CD4-positive, alpha-beta T cell treated with Interleukin-1 beta for 1 hour (primary cell): ENCODE measurements around the gene ATXN1.
"Not testable (repeated sequence)": the region's sequence is repeated elsewhere in the genome, so short reads cannot be mapped to it uniquely, and the experiment has no call there.

ENCODE experiments used
- DNase-seq, 2 donors: peaks; one replicate each; pipeline ENCODE4 v3.0.0-alpha.2; 2020 to 2022

ATXN1 gene

GRCh38 chr6:16718356-16718755 is 42.9 kb downstream of the ATXN1 start:
- no peak for DNase-seq

DNA sequence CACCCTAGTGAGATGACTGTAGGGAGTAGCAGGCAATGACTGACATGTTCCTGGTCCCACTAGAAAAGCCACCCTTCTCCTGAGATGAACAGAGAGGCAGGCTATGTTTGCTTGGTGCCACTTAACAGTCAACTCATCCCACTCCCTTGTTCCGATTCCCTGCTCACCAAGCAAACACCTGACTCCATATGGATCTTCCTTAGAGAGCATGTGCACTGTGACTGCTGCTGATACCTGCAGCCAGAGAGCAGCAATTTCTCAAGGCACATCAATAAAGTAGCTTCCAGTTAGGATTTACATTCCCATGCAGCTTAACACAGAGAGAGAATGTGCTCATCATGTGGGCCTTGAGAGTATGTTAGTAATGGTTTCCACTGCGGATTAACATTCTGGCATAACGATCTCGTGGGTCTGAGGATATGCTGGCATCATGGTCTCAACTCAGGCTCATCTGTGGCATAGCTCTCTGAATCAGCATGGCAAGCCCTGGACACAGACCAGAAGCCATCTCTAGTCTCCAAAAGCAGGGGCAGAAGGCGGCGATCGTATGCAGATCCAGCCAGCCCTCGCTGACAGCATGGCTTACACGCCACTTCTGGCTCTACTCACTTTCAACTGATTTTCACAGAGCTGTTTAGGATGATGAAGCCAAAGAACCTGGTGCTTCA is 43.9 kb downstream of the ATXN1 start:
- no peak for DNase-seq

GRCh38 chr6:16716321-16716858 is 44.9 kb downstream of the ATXN1 start:
- DNase-seq: no peak

- no peak for DNase-seq
Observed at GRCh38 chr6:16713597-16713996, 47.7 kb downstream of the ATXN1 start.

DNA sequence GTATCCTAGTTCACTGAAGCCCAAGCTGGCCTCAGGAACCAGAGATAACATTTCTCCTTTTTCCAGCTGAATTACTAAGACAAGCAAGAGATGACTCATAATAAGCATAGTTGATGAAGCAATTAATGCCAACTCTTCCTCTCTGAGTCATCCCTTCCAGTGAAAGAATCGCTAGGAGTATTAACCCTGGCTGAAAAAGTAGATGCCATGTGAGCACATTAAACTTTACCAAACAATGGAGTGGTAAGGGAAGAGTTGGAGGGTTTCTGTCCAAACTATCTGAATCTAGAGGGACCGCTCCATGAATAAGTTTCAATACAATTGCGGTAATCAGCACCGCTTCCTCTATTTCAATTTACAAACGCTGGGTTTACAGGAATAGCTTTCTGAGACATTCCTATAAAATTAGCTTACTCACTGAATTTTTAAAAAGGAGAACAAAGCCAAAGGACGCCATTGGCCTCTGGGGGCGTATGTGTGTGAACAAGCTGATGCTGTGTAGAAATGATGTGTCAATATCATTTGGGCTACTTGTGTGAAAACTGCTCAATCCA is 48.3 kb downstream of the ATXN1 start:
- peak; percentile 59 to 62 for DNase-seq

DNA sequence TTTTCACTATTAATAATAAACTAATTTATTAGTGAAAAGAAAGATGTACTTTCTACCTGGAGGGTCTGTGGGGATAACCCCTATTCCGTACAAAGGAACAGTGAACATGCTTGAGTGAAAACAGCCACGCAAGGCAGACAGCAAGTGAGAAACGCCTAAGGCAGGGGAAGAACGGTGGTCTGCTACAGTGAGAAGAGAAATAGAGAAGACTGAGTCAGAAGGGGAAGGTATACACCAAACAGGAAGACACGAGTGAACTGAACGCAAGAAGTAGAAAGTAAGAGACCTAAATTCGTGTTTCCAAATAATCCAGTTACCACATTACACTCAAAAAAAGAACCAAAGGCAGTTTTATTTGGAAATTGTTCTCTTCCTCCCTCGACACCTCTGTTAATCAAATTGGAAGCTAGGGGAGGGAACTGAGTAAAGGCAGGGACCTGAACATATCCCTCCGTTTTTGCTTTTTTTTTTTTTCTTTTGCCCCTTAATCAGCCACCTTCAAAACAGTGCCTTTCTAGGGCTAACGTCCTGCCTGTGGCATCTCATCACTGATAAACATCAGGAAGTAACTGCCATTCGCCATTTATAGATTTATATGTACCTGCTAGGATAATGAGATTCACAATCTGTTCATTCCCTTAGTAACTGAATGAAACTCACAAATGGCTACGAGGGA is 48.9 kb downstream of the ATXN1 start:
- peak in 1 of 2 donors; percentile 54 for DNase-seq

GRCh38 chr6:16711546-16712254 is 49.6 kb downstream of the ATXN1 start:
- DNase-seq: peak; percentile 81 to 83

DNA sequence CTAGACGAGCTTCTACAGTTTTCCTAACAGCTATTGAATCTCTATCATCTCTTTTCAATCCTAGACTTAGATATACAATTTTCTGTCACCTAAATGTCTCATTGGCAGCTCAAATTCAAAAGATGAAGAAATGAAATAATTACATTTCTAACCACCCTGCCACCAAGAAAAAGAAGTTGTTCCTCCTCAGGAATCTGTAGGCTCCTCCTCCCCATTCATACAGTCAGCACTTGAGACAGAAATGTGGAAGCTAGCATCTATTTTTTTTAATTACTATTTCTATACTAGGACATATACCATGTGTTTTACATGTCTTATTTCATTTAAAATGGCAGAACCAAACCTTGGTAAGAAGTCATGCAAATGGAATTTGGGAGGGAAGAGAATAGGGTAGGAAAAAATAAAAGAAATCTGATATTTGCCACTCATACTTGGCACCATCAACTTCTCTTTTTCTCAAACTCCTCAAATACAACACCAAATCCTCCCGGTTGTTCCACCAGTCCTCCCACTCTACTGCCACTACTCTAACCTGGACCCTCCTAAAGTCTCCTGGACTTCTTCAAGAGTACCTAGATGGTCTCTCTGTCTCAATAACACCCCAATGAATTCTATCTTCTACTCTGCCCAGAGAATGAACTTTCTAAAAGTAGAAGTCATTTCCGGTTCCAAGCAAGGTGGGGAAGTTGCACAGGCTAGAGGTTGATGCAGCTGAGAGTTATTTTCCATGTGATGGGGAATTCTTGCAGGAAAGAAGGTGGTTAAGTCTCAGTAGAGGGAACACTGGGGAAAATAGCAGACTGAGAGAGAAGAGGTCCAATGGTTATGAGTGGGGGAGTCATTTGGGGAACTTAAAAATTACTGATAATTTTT is 54.1 kb downstream of the ATXN1 start:
- DNase-seq: no peak

DNA sequence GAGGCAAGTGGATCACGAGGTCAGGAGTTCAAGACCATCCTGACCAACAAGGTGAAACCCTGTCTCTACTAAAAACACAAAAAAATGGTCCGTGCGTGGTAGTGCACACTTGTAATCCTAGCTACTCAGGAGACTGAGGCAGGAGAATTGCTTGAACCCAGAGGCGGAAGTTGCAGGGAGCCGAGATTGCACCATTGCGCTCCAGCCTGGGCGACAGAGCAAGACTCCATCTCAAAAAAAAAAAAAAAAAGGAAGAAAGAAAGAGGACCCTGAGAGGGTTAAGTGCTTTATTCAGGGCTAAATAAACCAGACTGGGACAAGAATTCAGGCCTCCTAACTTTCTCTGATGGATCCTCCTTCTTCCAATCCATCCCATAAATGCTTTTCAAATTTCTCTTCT is 54.8 kb downstream of the ATXN1 start:
- DNase-seq: peak in 1 of 2 donors; percentile 30

DNA sequence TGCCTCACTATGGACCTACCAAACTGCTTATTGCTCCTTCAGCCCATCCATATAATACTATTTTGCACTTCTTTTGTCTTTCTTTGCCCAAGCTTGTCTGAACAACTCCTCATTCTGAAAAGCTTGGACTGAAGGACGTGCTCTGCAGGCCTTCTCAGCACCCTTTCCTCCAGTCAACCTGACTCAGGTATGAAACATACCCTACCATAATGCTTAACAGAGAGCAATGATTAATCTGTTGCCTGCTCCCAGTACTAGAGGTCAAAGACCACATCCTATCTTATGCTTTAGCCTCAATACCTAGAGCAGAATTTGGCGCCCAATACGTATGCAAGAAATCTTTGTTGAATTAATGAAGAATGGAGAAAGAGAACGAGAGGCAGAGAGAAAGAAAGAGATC is 55.2 kb downstream of the ATXN1 start:
- no peak for DNase-seq

GRCh38 chr6:16705081-16705993 is 55.9 kb downstream of the ATXN1 start:
- no peak for DNase-seq

GRCh38 chr6:16704401-16705045 is 56.7 kb downstream of the ATXN1 start:
- no peak for DNase-seq

GRCh38 chr6:16702627-16703378 is 58.5 kb downstream of the ATXN1 start:
- not testable (repeated sequence) for DNase-seq

DNA sequence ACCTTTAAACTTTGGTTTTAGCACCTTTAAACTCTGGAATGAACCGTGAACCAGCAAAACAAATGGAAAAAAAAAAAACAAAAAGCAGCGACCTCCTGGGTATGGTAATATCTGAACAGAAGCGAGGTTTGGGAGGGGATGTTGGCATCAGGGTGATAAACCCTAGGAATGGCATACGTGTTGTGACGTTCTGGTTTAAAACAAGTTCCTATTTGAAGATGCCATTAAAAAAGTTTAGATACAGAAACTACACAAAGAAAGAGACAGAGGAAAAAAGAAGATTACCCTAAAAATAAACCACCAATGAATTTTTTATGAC is 60.4 kb downstream of the ATXN1 start:
- no peak for DNase-seq

- peak; percentile 49 to 70 for DNase-seq
Observed at GRCh38 chr6:16700202-16700915, 60.9 kb downstream of the ATXN1 start.

GRCh38 chr6:16698997-16699868 is 62.0 kb downstream of the ATXN1 start:
- peak; percentile 20 to 60 for DNase-seq

DNA sequence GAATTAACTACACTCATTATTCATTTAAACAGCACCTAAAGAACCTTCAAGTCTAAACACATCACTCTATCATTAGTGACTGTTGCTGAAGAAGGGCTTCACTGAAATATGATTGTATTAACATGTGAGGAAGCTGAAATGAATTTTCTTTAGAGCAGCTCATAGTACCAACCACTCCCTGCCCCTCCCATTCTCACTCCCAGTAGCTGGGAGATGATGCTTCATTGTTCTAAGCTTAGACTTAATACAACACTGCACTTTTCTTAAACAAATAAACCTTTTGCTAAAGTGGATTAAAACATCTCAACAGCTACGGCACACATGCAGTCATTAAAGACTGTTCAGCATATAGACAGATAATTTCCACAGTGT is 63.1 kb downstream of the ATXN1 start:
- no peak for DNase-seq

- DNase-seq: no peak
Observed at GRCh38 chr6:16697437-16698161, 63.7 kb downstream of the ATXN1 start.
